Measurements from ENCODE around the gene BBLN.

GRCh38 chr9:128166169-128166568 lies 6.1 kb downstream of the BBLN start:
- no peak for TF ChIP-seq CTCF (IDR thresholded peaks at IDR 0.05)
- TF ChIP-seq POLR2AphosphoS5 (IDR thresholded peaks at IDR 0.05), result no peak

All from prostate gland (tissue), 2 donors.